ENCODE data around the gene RASSF4.

DNA sequence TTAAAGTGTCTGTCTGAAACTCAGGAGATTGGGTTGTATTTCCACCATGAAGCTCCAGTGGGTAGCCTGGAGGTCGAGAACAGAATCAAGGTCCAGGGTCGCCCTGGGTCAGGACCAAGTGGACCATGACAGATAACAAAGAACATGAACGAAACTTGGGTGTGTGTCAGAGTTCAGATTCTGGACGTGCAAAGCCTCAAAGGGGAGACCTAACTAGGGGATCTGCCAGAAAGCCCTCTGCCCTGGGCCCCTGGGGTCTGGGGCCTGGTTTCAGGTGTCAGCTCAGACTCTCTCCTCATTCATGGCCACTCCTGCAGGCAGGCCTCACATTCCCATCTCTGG is 1.6 kb downstream of the RASSF4 start:
- TF ChIP-seq, protein P1, sequence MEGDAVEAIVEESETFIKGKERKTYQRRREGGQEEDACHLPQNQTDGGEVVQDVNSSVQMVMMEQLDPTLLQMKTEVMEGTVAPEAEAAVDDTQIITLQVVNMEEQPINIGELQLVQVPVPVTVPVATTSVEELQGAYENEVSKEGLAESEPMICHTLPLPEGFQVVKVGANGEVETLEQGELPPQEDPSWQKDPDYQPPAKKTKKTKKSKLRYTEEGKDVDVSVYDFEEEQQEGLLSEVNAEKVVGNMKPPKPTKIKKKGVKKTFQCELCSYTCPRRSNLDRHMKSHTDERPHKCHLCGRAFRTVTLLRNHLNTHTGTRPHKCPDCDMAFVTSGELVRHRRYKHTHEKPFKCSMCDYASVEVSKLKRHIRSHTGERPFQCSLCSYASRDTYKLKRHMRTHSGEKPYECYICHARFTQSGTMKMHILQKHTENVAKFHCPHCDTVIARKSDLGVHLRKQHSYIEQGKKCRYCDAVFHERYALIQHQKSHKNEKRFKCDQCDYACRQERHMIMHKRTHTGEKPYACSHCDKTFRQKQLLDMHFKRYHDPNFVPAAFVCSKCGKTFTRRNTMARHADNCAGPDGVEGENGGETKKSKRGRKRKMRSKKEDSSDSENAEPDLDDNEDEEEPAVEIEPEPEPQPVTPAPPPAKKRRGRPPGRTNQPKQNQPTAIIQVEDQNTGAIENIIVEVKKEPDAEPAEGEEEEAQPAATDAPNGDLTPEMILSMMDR (IDR thresholded peaks at IDR 0.05; ENCODE audit: low read depth, low read length), result no peak
- TF ChIP-seq EZH2phosphoT487 (IDR thresholded peaks at IDR 0.05; ENCODE audit: low read depth), result no peak

Data from OCI-LY3 (cell line).